Calu3 (cell line): ENCODE results near the gene PSMB7. TPM values are rescaled to one million over a fixed set of nuclear protein-coding genes. Genes with fewer than 3 reads are reported as not detected.
A peak's percentile ranks its signal among the peaks of the same experiment; 100 is the strongest.

Experiments used
- BruUV-seq: library from RNA; stranded (reverse); fragments of 400-500 nt; replicated peaks from 2 replicates; lab custom pipeline; 2021; lab: Mats Ljungman, UMichigan
- CTCF ChIA-PET: fragments of 300-600 bp; sonication (Branson Sonifier 250); formaldehyde crosslinking; loops from one replicate; lab custom pipeline; 2022; ENCODE audit warnings: antibody characterized with exemption; lab: Charles Lee
- DNase-seq: peaks from one replicate; pipeline ENCODE4 v3.0.0; 2022
- H3K27ac Mint-ChIP-seq: one replicate; pipeline ENCODE4 v1.8.0; 2022; ENCODE audit warnings: mixed read lengths; ENCODE audit not compliant: unreplicated experiment
- H3K27me3 Mint-ChIP-seq: one replicate; pipeline ENCODE4 v1.8.0; 2022; ENCODE audit warnings: mixed read lengths; ENCODE audit not compliant: unreplicated experiment
- H3K36me3 Mint-ChIP-seq: one replicate; pipeline ENCODE4 v1.8.0; 2022; ENCODE audit warnings: mild to moderate bottlenecking, moderate library complexity, mixed read lengths; ENCODE audit not compliant: insufficient read depth, unreplicated experiment
- H3K4me1 Mint-ChIP-seq: one replicate; pipeline ENCODE4 v1.8.0; 2022; ENCODE audit warnings: mild to moderate bottlenecking, low read depth, mixed read lengths; ENCODE audit not compliant: unreplicated experiment
- H3K4me3 Mint-ChIP-seq: one replicate; pipeline ENCODE4 v1.8.0; 2022; ENCODE audit warnings: mild to moderate bottlenecking, low read depth, moderate library complexity, mixed read lengths; ENCODE audit not compliant: unreplicated experiment
- H3K9me3 Mint-ChIP-seq: one replicate; pipeline ENCODE4 v1.8.0; 2022; ENCODE audit warnings: low read depth, mixed read lengths; ENCODE audit not compliant: unreplicated experiment
- CTCF ChIP-seq: fragments of 200-600 bp; IDR thresholded peaks from one replicate; pipeline ENCODE4 v1.8.0; 2022; ENCODE audit warnings: antibody characterized with exemption; ENCODE audit not compliant: unreplicated experiment
- intact Hi-C: fragments of 100-400 bp; cut with micrococcal nuclease; formaldehyde crosslinking; loops from one replicate; pipeline ENCODE4 v1.10.0; 2022; ENCODE audit not compliant: unreplicated experiment
- total RNA-seq: library from RNA; stranded (reverse); gene quantifications from 2 replicates; pipeline ENCODE4 v1.2.3, GENCODE V29; 2022

The PSMB7 gene
- total RNA-seq, 1 experiment from 2014 or later, result 137 TPM

GRCh38 chr9:124313940-124314339 lies 101.3 kb downstream of the PSMB7 start:
- Mint-ChIP-seq H3K36me3 (peaks cover 30% of the 10 kb centered on the region), H3K4me1 (peaks cover 8% of the 10 kb centered on the region), H3K27ac (no peak overlapping the region), H3K4me3 (no peak overlapping the region), H3K9me3 (no peaks in the 10 kb centered on the region), H3K27me3 (no peaks in the 10 kb centered on the region)
- no TSS peak for BruUV-seq
- no peak for DNase-seq
- CTCF ChIA-PET, result no interaction called here
- no peak for TF ChIP-seq CTCF
- intact Hi-C loops, result no loop called here

- peaks cover 30% of the 10 kb centered on the region for H3K36me3 Mint-ChIP-seq
- no peak for TF ChIP-seq CTCF
- no peak overlapping the region for H3K4me3 Mint-ChIP-seq
- H3K4me1 Mint-ChIP-seq, result peaks cover 8% of the 10 kb centered on the region
- no peak for DNase-seq
- CTCF ChIA-PET, result interaction anchor here (0.6 to 0.7 kb wide), 2 partner anchors 37 to 1012 kb away, joined by 3 read pairs; no protein-coding TSS in a partner anchor
- no TSS peak for BruUV-seq
- intact Hi-C loops, result no loop called here
- no peaks in the 10 kb centered on the region for H3K27me3 Mint-ChIP-seq
- H3K9me3 Mint-ChIP-seq, result no peaks in the 10 kb centered on the region
- no peak overlapping the region for H3K27ac Mint-ChIP-seq
Measured at GRCh38 chr9:124312290-124313265, 102.7 kb downstream of the PSMB7 start.

GRCh38 chr9:124311283-124311682 lies 104.0 kb downstream of the PSMB7 start:
- Mint-ChIP-seq H3K27ac (peak overlapping the region; percentile 47), H3K4me1 (peaks cover 12% of the 10 kb centered on the region), H3K4me3 (no peak overlapping the region), H3K27me3 (no peaks in the 10 kb centered on the region), H3K36me3 (peaks cover 21% of the 10 kb centered on the region), H3K9me3 (no peaks in the 10 kb centered on the region)
- intact Hi-C loops, result no loop called here
- CTCF ChIA-PET, result interaction anchor here (0.6 kb wide), 1 partner anchor 122 kb away, joined by 5 read pairs; no protein-coding TSS in a partner anchor
- no peak for TF ChIP-seq CTCF
- no TSS peak for BruUV-seq
- DNase-seq, result no peak

- H3K4me3 Mint-ChIP-seq, result peak overlapping the region; percentile 43
- peaks cover 23% of the 10 kb centered on the region for H3K4me1 Mint-ChIP-seq
- peak overlapping the region; percentile 85 for H3K27ac Mint-ChIP-seq
- H3K36me3 Mint-ChIP-seq, result peaks cover 28% of the 10 kb centered on the region
- no peaks in the 10 kb centered on the region for H3K27me3 Mint-ChIP-seq
- BruUV-seq, result no TSS peak
- CTCF ChIA-PET, result no interaction called here
- no peaks in the 10 kb centered on the region for H3K9me3 Mint-ChIP-seq
- intact Hi-C loops, result no loop called here
- DNase-seq, result peak; percentile 82
- no peak for TF ChIP-seq CTCF
Measured at GRCh38 chr9:124309667-124310084, 105.6 kb downstream of the PSMB7 start.
